GM23338 (cell line): Measurements from ENCODE around the gene SEC24C. TPM values are rescaled to one million over a fixed set of nuclear protein-coding genes. Genes with fewer than 3 reads are reported as not detected.

Experiments
- ATAC-seq: fragments of 200-7000 bp; cut with Tn5 transposase; 3 replicates; pipeline ENCODE4 v1.9.1; 2020
- DNase-seq: peaks from one replicate; pipeline ENCODE4 v3.0.0-alpha.2; 2015; ENCODE audit warnings: low spot score
- H2AFZ ChIP-seq: fragments of 200-600 bp; sonication (generic); 2 replicates; pipeline ENCODE4 v1.8.0; 2016; ENCODE audit warnings: antibody characterized with exemption, mild to moderate bottlenecking, moderate library complexity
- H3F3A ChIP-seq: fragments of 200-600 bp; sonication (generic); replicated peaks from 2 replicates; pipeline ENCODE4 v1.8.0; 2017; ENCODE audit warnings: antibody characterized with exemption, mixed run types, low read depth
- H3K27ac ChIP-seq: fragments of 200-600 bp; sonication (generic); 2 replicates; pipeline ENCODE4 v1.6.1; 2016; ENCODE audit warnings: low read depth
- H3K27me3 ChIP-seq: fragments of 200-600 bp; sonication (generic); 2 replicates; pipeline ENCODE4 v1.8.0; 2016; ENCODE audit warnings: mild to moderate bottlenecking, mixed run types, moderate library complexity; ENCODE audit not compliant: insufficient read depth
- H3K36me3 ChIP-seq: fragments of 200-600 bp; sonication (generic); 2 replicates; pipeline ENCODE4 v1.8.0; 2016; ENCODE audit warnings: mild to moderate bottlenecking; ENCODE audit not compliant: insufficient read depth
- H3K4me1 ChIP-seq: fragments of 200-600 bp; sonication (generic); 2 replicates; pipeline ENCODE4 v1.8.0; 2016; ENCODE audit warnings: mild to moderate bottlenecking, moderate library complexity; ENCODE audit not compliant: insufficient read depth
- H3K4me2 ChIP-seq: fragments of 200-600 bp; sonication (generic); 2 replicates; pipeline ENCODE4 v1.7.1; 2017; ENCODE audit warnings: mixed run types
- H3K4me3 ChIP-seq: fragments of 200-600 bp; sonication (generic); 2 replicates; pipeline ENCODE4 v1.6.1; 2016; ENCODE audit warnings: mixed run types
- H3K79me2 ChIP-seq: fragments of 200-600 bp; sonication (generic); replicated peaks from 2 replicates; pipeline ENCODE4 v1.8.0; 2017; ENCODE audit warnings: mild to moderate bottlenecking; ENCODE audit not compliant: insufficient read depth
- H3K9me2 ChIP-seq: fragments of 200-600 bp; sonication (generic); 2 replicates; pipeline ENCODE4 v1.8.0; 2017; ENCODE audit not compliant: insufficient read depth
- H4K20me1 ChIP-seq: fragments of 200-600 bp; sonication (generic); replicated peaks from 2 replicates; pipeline ENCODE4 v1.8.0; 2017; ENCODE audit warnings: mild to moderate bottlenecking; ENCODE audit not compliant: insufficient read depth
- H3K27ac Mint-ChIP-seq: 2 replicates; pipeline ENCODE4 v1.8.0; 2020; ENCODE audit warnings: inconsistent platforms, mild to moderate bottlenecking, moderate library complexity, mixed read lengths
- H3K27me3 Mint-ChIP-seq: 3 replicates; pipeline ENCODE4 v1.8.0; 2022; ENCODE audit warnings: low read depth, mild to moderate bottlenecking, moderate library complexity, mixed read lengths, inconsistent platforms; ENCODE audit not compliant: insufficient read depth, poor library complexity
- H3K36me3 Mint-ChIP-seq: 3 replicates; pipeline ENCODE4 v1.8.0; 2021; ENCODE audit warnings: low read depth, mild to moderate bottlenecking, inconsistent platforms, moderate library complexity, mixed read lengths
- H3K4me1 Mint-ChIP-seq: 3 replicates; pipeline ENCODE4 v1.8.0; 2020; ENCODE audit warnings: mild to moderate bottlenecking, inconsistent platforms, mixed read lengths
- H3K4me3 Mint-ChIP-seq: 3 replicates; pipeline ENCODE4 v1.8.0; 2021; ENCODE audit warnings: moderate library complexity, mild to moderate bottlenecking, inconsistent platforms, mixed read lengths
- H3K9me3 Mint-ChIP-seq: 3 replicates; pipeline ENCODE4 v1.8.0; 2020; ENCODE audit warnings: moderate library complexity, mild to moderate bottlenecking, inconsistent platforms, mixed read lengths
- CREB1 ChIP-seq: fragments of 250-450 bp; sonication (Bioruptor Pico); IDR thresholded peaks from 2 replicates; pipeline ENCODE4 v1.5.0; 2020; ENCODE audit warnings: low read depth, mild to moderate bottlenecking, moderate library complexity
- EZH2 ChIP-seq: fragments of 200-600 bp; sonication (generic); IDR thresholded peaks from one replicate; pipeline ENCODE4 v1.8.0; 2017; ENCODE audit warnings: antibody characterized with exemption, mild to moderate bottlenecking, low read depth; ENCODE audit not compliant: unreplicated experiment
- EZH2phosphoT487 ChIP-seq: fragments of 200-600 bp; sonication (generic); IDR thresholded peaks from one replicate; pipeline ENCODE4 v1.8.1; 2018; ENCODE audit warnings: antibody characterized with exemption; ENCODE audit not compliant: unreplicated experiment
- JUNB ChIP-seq: IDR thresholded peaks from one replicate; pipeline ENCODE4 v1.6.1; 2016; ENCODE audit warnings: antibody characterized with exemption; ENCODE audit not compliant: unreplicated experiment
- NANOG ChIP-seq: IDR thresholded peaks from 2 replicates; pipeline ENCODE4 v1.6.1; 2016; ENCODE audit warnings: antibody characterized with exemption, borderline replicate concordance
- POLR2AphosphoS5 ChIP-seq: IDR thresholded peaks from 2 replicates; pipeline ENCODE4 v1.6.1; 2016; ENCODE audit warnings: antibody characterized with exemption, low read depth
- STAT1 ChIP-seq: IDR thresholded peaks from one replicate; pipeline ENCODE4 v1.6.1; 2016; ENCODE audit warnings: antibody characterized with exemption; ENCODE audit not compliant: unreplicated experiment
- ZNF114 ChIP-seq: fragments of 250-450 bp; sonication (Bioruptor Pico); IDR thresholded peaks from 2 replicates; pipeline ENCODE4 v1.5.0; 2020; ENCODE audit warnings: mild to moderate bottlenecking, moderate library complexity
- ZNF331 ChIP-seq: fragments of 250-450 bp; sonication (Bioruptor Pico); IDR thresholded peaks from 2 replicates; pipeline ENCODE4 v1.5.0; 2020; ENCODE audit warnings: low read depth, mild to moderate bottlenecking, moderate library complexity
- polyA plus RNA-seq: library from polyadenylated mRNA; unstranded; fragments of >200 nt; fragmentation: Nextera tagmentation; extraction: Ambion mirVana; gene quantifications from 2 replicates; pipeline ENCODE4 v1.2.1, GENCODE V29; 2016
- total RNA-seq: library from RNA; depleted of rRNA; stranded (reverse); fragments of >200 nt; shearing (Covaris generic); gene quantifications from 2 replicates; pipeline ENCODE4 v1.2.3, GENCODE V29; 2014
- TF ChIP-seq, protein P1 (sequence below), 2 experiments: fragments of 200-600 bp in 1 of 2; sonication (generic) in 1 of 2; conservative IDR thresholded peaks; 2 replicates each; pipeline versions ENCODE4 v1.5.1 to v1.6.1; 2016 to 2017; ENCODE audit warnings: antibody characterized with exemption in 2 of 2, low read depth in 2 of 2, mild to moderate bottlenecking in 2 of 2, moderate library complexity in 1 of 2
- TF ChIP-seq, protein P2 (sequence below): IDR thresholded peaks from 2 replicates; pipeline ENCODE4 v1.6.1; 2016; ENCODE audit warnings: antibody characterized with exemption
- TF ChIP-seq, protein P3 (sequence below): IDR thresholded peaks from one replicate; pipeline ENCODE4 v1.6.1; 2018; ENCODE audit warnings: antibody characterized with exemption; ENCODE audit not compliant: unreplicated experiment

The SEC24C gene
- total and polyA plus RNA-seq, 2 experiments from 2014 or later: 16.9 to 64.2 TPM

DNA sequence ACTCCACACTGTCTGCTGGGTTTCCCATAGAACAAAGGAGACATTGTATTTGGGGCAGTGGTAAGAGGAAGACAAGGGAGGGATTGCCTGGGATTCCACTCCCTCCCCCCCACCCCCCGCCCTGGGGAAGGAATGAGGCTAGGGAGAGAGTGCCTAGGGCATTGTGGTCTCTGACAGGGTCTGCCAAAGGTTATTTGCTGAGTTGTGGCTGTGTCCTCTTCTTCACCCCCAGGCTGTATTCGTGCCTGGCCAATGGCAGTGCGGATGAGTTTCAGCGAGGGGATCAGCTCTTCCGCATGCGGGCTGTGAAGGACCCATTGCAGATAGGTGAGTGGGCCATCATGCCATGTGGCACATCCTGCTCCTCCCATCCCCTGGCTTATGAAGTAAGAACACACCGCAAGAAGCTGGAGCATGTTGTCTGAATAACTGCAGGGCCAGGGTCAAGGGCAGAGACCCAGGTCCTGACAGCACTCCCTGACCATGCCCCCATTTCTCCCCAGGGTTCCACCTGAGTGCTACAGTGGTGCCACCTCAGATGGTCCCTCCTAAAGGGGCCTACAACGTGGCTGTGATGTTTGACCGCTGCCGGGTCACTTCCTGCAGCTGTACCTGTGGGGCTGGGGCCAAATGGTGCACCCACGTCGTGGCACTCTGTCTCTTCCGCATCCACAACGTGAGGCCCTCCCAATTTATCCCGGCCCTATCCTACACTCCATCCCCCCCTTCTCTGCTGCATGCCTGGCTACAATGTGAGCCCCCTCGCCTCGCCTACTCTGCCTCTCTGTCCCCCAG lies 44.9 kb downstream of the SEC24C start:
- no peak overlapping the region; the same call in 2 of the 3 replicates for H3K4me3 Mint-ChIP-seq

DNA sequence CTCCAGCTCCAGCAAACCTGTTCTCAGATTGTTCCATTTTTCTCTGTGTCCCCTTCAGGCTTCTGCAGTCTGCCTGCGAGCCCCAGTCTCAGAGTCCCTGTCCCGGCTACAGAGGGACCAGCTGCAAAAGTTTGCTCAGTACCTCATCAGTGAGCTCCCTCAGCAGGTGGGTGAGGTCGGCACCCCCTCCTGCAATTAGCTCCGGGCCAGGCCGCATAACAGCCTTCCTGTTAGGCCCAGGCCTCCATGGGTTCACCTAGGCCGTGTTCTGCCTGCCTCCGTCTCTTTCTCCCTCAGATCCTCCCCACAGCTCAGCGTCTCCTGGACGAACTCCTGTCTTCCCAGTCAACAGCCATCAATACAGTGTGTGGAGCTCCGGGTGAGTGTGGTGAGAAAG lies 45.5 kb downstream of the SEC24C start:
- Mint-ChIP-seq H3K4me3 (no peak overlapping the region; the same call in 2 of the 3 replicates), H3K36me3 (peaks cover 31% of the 10 kb centered on the region), H3K9me3 (no peaks in the 10 kb centered on the region), H3K4me1 (peaks cover 10% of the 10 kb centered on the region), H3K27me3 (peaks cover 24% of the 10 kb centered on the region), H3K27ac (no peak overlapping the region)
- H3K36me3 ChIP-seq: no peaks in the 10 kb centered on the region; the same call in 1 of the 2 replicates
- 0 out of 2 replicates have a peak, but pooled peaks cover 10% of the 10 kb centered on the region for H3F3A ChIP-seq
- peaks cover 19% of the 10 kb centered on the region for H4K20me1 ChIP-seq
- H3K9me2 ChIP-seq: no peaks in the 10 kb centered on the region
- no peak overlapping the region for H3K27ac ChIP-seq
- peaks cover 6% of the 10 kb centered on the region; the same call in 1 of the 2 replicates for H3K4me1 ChIP-seq
- DNase-seq (no peak), ATAC-seq (no peak)
- no peak overlapping the region for H2AFZ ChIP-seq
- peaks cover 16% of the 10 kb centered on the region; the same call in 1 of the 2 replicates for H3K79me2 ChIP-seq
- no peak overlapping the region for H3K4me2 ChIP-seq
- no peaks in the 10 kb centered on the region for H3K27me3 ChIP-seq
- H3K4me3 ChIP-seq: no peak overlapping the region
- TF ChIP-seq NANOG (no peak), STAT1 (no peak), EZH2phosphoT487 (no peak), POLR2AphosphoS5 (no peak), ZNF331 (CRISPR knock-in tag) (no peak), CREB1 (CRISPR knock-in tag) (no peak), EZH2 (no peak), JUNB (no peak), ZNF114 (CRISPR knock-in tag) (no peak)
- TF ChIP-seq, protein P1, sequence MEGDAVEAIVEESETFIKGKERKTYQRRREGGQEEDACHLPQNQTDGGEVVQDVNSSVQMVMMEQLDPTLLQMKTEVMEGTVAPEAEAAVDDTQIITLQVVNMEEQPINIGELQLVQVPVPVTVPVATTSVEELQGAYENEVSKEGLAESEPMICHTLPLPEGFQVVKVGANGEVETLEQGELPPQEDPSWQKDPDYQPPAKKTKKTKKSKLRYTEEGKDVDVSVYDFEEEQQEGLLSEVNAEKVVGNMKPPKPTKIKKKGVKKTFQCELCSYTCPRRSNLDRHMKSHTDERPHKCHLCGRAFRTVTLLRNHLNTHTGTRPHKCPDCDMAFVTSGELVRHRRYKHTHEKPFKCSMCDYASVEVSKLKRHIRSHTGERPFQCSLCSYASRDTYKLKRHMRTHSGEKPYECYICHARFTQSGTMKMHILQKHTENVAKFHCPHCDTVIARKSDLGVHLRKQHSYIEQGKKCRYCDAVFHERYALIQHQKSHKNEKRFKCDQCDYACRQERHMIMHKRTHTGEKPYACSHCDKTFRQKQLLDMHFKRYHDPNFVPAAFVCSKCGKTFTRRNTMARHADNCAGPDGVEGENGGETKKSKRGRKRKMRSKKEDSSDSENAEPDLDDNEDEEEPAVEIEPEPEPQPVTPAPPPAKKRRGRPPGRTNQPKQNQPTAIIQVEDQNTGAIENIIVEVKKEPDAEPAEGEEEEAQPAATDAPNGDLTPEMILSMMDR (conservative IDR thresholded peaks at IDR 0.05; ENCODE audit: low read depth in 2 of 2): no peak
- TF ChIP-seq, protein P2, sequence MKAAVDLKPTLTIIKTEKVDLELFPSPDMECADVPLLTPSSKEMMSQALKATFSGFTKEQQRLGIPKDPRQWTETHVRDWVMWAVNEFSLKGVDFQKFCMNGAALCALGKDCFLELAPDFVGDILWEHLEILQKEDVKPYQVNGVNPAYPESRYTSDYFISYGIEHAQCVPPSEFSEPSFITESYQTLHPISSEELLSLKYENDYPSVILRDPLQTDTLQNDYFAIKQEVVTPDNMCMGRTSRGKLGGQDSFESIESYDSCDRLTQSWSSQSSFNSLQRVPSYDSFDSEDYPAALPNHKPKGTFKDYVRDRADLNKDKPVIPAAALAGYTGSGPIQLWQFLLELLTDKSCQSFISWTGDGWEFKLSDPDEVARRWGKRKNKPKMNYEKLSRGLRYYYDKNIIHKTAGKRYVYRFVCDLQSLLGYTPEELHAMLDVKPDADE: no peak
- TF ChIP-seq, protein P3, sequence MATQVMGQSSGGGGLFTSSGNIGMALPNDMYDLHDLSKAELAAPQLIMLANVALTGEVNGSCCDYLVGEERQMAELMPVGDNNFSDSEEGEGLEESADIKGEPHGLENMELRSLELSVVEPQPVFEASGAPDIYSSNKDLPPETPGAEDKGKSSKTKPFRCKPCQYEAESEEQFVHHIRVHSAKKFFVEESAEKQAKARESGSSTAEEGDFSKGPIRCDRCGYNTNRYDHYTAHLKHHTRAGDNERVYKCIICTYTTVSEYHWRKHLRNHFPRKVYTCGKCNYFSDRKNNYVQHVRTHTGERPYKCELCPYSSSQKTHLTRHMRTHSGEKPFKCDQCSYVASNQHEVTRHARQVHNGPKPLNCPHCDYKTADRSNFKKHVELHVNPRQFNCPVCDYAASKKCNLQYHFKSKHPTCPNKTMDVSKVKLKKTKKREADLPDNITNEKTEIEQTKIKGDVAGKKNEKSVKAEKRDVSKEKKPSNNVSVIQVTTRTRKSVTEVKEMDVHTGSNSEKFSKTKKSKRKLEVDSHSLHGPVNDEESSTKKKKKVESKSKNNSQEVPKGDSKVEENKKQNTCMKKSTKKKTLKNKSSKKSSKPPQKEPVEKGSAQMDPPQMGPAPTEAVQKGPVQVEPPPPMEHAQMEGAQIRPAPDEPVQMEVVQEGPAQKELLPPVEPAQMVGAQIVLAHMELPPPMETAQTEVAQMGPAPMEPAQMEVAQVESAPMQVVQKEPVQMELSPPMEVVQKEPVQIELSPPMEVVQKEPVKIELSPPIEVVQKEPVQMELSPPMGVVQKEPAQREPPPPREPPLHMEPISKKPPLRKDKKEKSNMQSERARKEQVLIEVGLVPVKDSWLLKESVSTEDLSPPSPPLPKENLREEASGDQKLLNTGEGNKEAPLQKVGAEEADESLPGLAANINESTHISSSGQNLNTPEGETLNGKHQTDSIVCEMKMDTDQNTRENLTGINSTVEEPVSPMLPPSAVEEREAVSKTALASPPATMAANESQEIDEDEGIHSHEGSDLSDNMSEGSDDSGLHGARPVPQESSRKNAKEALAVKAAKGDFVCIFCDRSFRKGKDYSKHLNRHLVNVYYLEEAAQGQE: no peak

More for the DNA sequence above, 44.9 kb downstream of the SEC24C start:
- H2AFZ ChIP-seq: no peak overlapping the region
- H3K4me2 ChIP-seq: no peak overlapping the region
- no peaks in the 10 kb centered on the region for H3K9me2 ChIP-seq
- H3K36me3 Mint-ChIP-seq: peaks cover 28% of the 10 kb centered on the region
- H3K79me2 ChIP-seq: peaks cover 18% of the 10 kb centered on the region; the same call in 1 of the 2 replicates
- peaks cover 6% of the 10 kb centered on the region; the same call in 1 of the 2 replicates for H3K4me1 ChIP-seq
- H3F3A ChIP-seq: 0 out of 2 replicates have a peak, but pooled peaks cover 10% of the 10 kb centered on the region
- DNase-seq: no peak
- H3K36me3 ChIP-seq: no peaks in the 10 kb centered on the region; the same call in 1 of the 2 replicates
- no peaks in the 10 kb centered on the region for H3K9me3 Mint-ChIP-seq
- H3K4me1 Mint-ChIP-seq: peaks cover 10% of the 10 kb centered on the region
- no peak overlapping the region for H3K27ac ChIP-seq
- H3K27me3 Mint-ChIP-seq: peaks cover 24% of the 10 kb centered on the region
- no peaks in the 10 kb centered on the region for H3K27me3 ChIP-seq
- TF ChIP-seq CREB1 (CRISPR knock-in tag): no peak
- H3K27ac Mint-ChIP-seq: no peak overlapping the region
- no peak for ATAC-seq
- no peak overlapping the region for H3K4me3 ChIP-seq
- peaks cover 19% of the 10 kb centered on the region for H4K20me1 ChIP-seq
